GM19240 (cell line): ENCODE measurements around the gene MEIS2.

Source experiments
- DNase-seq: peaks from one replicate; pipeline ENCODE4 v3.0.0; 2011; ENCODE audit warnings: low spot score; ENCODE audit not compliant: insufficient read length

MEIS2 gene

GRCh38 chr15:36880224-36880912, 220.0 kb downstream of the MEIS2 start:
- DNase-seq: no peak

DNA sequence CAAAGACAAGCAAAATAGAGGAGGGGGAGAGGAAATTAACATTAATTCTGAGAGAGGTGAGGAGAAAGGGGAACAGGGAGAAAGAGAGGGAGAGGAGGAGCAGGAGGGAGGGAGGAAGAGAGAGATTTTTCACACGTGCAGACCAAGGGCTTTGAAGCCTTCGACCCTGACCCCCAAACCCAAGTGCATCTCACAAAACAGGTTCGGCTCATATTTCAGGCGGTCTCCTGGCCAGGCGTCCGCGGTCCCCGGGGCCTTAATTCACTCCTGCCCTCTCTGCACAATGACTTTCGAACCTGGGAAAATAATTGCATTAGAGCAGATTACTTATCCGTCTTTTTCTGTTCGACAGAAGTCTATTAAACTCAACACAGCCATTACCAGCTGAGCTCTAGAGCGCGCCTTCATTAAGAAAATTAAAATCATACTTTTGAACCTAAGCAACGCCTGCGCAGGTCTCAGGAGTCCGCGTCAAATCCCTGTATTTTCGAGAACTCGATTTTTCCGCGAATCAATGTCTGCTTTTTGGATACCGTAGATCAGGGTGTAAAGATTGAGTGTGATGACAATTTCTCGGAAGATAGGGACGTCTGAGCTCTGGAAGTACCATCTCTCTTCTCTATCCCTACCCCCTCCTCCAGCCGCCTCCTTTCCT, 220.7 kb downstream of the MEIS2 start:
- no peak for DNase-seq

GRCh38 chr15:36878684-36879262, 221.6 kb downstream of the MEIS2 start:
- DNase-seq: no peak

DNA sequence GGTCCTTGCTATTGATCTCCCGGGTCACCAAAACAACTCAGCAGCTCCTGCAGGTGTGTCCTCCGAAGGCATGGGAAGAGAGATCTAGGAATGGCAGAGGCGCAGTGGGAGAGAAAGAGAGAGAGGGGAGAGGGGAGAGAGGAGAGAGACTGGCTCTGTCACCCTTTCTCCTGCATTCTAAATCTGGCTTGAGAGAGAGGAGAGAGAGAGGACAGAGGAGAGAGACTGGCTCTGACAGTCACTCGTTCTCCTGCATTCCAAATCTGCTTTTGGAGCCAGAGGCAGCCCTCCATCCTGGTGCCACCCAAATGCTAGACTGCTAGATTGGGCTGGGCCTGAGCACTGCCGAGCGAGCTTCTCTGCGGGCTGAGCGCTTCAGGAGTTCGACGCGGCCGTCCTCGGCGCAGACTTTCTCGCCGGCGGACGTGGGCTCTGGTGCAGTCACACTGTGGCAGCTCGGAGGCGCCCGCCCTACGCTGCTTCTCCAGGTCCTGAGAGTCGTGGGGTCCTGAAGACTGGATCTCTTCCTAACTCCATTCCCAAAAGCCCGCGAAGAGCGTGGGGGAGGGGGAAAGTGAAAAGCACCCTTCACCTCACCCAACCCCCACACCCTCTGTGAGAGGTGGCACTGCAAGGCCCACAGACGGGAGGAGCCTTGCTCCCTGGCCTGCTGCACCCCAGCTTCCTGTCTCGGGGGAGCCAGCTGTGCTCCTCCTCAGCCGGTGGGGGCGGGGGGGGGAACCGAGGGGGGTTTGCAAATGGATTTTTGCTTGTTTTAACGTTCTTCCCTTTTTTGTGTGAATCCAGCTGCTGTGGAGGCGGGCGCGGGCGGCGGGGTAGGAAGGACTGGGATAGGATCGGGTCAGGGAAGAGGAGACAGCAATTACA, 222.3 kb downstream of the MEIS2 start:
- no peak for DNase-seq

DNA sequence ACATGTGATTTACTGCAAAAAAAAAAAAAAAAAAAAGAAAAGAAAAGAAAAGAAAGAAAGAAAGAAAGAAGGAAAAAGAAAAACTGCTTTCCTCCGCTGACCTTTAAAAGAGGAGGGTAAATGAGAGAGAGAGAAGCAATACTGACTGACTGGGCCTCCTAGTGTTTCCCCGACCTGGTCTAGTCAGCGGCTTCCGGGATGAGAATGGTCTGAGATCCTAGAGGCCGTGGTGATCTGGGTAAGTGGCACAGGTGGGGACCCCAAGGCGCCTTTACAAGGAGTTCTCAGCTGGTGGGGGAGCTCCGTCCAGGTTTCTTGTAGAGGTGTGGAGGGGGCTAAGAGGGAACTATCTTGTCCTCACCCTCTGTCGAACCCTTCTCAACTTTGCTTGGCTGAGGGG, 223.1 kb downstream of the MEIS2 start:
- no peak for DNase-seq

DNA sequence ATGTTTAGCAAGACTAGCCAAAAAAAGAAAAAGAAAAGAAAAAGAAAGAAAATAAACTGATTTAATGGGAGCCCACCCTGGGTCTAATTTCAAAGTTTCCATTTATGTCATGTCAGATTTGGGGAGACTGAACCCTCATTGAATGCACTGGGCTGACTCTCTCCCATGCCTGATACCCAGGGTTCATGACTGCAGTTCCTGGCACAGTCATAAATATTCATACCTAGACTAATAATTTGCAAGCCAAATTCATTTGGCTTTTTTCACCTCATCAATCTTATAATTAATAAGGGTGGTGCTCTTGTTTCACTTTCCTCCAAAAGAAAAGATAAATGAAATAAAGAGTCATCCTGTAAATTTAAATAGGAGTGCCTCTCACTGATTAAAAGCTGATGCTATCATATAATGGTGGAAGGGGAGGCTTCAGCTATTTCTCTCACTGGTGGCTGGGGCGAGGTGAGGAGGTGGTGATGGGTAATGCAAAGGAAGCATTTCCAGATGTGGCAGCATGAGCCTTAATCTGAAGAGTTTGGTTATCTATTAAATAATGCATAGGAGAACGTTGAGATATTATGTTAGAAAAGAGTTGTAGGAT, 224.5 kb downstream of the MEIS2 start:
- DNase-seq: no peak

DNA sequence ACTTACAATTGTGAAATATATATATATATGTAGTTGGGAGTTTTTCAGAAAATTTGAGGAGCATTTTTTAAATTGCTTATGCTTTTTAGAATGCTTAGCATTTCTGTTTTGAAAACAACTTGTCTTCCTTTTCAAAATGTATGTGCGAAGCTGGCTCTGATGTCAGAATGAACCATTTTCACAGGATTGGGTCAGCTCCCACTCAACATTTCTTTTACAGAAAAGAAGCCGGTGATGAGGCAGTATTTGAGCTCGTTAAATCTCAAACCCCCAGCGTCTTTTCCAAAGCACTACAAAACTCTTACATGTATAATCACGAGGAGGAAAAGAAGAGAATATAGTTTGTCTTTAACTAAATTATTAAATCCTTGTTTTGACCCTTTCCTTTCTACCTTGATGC, 225.4 kb downstream of the MEIS2 start:
- no peak for DNase-seq

GRCh38 chr15:36867436-36867835, 232.9 kb downstream of the MEIS2 start:
- no peak for DNase-seq

DNA sequence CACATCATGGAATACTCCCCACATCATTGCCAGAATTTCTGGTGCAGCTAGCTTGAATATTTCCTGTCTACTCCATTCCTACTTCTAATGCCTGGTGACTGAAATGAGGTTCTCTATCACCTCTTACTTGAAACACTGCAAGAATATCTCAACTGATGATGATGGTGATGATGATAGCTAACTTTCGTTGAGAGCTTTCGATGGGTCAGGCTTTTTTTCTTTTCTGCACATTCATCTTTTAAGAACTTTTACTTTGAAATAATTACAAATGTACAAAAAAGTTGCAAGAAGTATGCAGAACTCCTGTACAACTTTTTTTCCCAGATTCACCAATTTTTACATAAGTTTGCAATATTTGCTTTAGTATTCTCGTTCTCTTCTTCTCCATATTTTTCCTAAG, 233.5 kb downstream of the MEIS2 start:
- DNase-seq: no peak

GRCh38 chr15:36863570-36863969, 236.8 kb downstream of the MEIS2 start:
- DNase-seq: no peak

- DNase-seq: no peak
Measured at GRCh38 chr15:36860792-36861191, 239.6 kb downstream of the MEIS2 start.

DNA sequence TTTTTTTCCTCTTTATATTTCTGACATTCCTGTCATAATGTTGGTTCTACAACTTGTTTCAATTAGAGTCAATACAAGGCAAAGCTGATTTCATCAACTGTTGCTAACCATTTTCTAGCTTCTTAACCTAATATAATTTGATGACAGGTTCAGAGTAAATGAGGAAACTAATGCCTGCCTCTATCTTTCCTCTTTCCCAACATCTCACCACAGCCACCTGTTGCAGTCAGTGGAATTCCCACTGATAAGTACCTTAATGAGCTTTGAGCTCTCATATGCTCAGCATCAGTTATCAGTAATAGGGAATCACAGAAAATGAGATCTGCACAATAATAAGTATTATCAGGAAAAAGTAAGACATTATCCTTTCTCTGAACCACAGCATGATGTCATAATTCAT, 241.9 kb downstream of the MEIS2 start:
- DNase-seq: no peak

- DNase-seq: no peak
Measured at GRCh38 chr15:36856339-36856973, 243.9 kb downstream of the MEIS2 start.

DNA sequence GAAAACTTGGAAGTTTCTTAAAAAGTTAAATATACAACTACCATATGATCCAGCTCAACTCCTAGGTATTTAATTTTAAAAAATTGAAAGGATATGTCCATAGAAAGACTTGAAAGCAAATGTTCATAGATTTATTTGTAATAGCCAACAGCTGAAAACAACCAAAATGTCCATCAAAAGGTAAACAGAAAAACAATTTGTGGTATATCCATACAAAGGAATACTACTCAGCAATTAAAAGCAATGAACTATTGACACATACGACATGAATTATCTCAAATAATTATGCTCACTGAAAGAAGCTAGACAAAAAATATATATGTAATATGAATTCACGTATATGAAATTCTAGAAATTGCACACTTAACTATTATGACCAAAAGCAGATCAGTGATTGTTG, 249.5 kb downstream of the MEIS2 start:
- no peak for DNase-seq

DNA sequence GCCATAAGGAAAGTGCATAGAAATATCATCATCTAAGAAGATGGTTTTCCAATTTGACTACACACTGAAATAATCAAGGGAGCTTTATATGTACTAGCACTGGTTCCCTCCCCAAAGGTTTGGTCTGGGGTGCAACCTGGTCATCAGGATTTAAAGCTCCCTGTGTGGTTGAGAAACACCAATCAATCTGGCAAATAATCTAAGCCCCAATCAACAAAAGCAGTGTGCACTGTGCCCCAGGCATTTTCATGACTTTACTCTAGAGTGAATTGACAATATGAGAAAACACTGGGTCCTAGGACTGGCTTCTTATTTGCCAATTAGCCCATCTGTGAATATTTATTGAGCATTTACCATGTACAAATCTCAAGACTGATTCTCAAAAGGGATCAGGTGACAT, 255.1 kb downstream of the MEIS2 start:
- no peak for DNase-seq

- DNase-seq: no peak
Measured at GRCh38 chr15:36844534-36844998, 255.8 kb downstream of the MEIS2 start.

DNA sequence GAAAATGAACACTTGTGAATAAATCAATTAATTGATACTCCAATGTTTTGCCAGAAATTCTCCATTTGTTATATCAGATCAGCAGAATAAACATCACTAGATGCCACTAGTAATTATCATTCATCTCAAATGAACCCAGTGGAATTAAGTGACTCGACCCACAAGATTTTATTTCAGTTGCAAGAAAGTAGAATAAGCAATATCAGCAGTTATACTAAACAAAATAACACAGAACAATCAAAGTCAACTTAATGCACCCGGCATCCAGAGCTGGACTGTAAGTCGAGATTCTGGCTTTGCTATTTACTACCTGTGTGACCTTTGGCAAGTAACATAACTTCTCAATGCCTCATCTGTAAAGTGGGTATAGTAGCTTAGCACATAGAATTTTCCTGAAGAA, 256.5 kb downstream of the MEIS2 start:
- no peak for DNase-seq

GRCh38 chr15:36841193-36841592, 259.2 kb downstream of the MEIS2 start:
- no peak for DNase-seq
